ENCODE data around the gene SLC31A2.
A peak's percentile ranks its signal among the peaks of the same experiment; 100 is the strongest.

Gene SLC31A2

DNA sequence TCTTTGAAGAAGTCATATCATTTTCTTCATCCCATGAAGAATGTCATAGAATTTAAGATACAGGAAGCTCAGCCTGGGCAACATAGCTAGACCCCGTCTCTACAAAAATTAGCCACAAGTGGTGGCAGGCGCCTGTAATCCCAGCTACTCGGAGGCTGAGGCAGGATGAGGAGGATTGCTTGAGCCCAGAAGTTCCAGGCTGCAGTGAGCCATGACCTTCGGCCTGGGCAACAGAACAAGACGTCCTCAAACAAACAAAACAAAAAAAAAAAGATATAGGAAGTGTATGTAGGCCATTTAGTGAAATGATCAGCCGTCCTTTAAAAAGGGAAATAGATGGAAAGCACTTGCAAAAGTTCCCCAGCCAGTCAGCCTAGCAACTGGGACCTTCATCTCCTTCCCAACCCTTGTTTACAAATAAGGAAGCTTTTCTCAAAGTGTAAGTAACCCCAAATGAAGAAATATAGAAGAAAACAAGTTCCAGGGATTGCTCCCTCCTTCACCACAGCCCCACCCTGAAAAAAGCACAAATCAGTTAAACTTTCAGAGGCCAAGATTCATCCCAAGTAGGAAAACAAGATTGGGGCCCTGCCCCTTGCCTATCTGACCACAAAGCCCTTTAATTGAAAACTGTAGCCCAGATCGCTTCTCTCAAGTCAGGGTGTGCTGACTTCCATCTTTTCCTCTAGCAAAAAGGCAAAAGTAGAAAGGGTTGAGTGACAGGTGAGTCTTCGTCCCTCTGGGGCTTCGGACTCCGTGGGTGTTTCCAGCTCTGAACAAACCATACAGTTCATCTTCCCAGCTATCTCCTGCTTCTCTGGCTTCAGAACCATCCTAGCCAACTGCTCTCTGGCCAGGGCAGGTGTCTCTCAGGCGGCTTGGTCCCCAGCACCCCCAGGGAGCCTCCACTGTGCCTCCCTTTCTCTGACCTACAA is 1.2 kb downstream of the SLC31A2 start:
- no peak for DNase-seq (ENCODE audit: low read depth in 2 of 2)

DNA sequence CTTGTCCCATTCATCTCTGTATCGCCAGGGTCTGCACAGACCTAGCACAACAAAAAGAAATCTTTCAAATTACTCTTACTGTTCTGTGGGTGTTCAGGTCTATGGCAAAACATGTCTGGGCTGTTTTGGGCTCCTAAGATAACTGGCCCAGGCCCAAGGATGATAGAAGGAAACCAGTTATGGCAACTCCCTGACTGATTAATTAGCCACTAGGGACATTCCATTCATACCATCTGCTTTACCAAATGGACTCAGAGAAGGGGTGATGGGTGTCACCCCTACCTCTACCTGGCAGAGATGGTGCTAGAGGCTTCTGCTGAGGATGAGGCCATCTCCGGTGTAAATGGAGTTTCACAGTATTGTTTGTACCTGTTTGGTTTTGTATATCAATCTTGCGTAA is 1.9 kb downstream of the SLC31A2 start:
- no peak for DNase-seq (ENCODE audit: low read depth in 2 of 2)

DNA sequence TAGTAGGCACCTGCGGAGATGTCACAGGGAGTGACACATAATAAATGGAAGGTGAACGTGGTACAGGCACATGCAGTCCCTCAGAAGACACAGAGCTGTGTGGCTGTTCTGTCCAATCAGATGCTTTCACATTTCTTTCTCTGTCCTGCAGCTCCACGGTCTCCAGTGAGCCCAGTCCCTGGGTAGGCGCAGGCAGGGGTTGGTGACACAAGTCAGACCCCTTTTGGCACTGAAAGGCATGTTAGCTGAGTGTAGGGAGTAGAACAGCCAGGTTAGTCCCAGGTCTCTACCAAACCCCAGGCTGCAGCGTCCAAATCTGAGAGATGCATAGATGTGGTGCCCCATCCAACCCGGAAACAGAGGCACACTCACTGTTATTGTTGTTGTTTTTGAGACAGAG is 2.8 kb downstream of the SLC31A2 start:
- no peak for DNase-seq (ENCODE audit: low read depth in 2 of 2)

DNA sequence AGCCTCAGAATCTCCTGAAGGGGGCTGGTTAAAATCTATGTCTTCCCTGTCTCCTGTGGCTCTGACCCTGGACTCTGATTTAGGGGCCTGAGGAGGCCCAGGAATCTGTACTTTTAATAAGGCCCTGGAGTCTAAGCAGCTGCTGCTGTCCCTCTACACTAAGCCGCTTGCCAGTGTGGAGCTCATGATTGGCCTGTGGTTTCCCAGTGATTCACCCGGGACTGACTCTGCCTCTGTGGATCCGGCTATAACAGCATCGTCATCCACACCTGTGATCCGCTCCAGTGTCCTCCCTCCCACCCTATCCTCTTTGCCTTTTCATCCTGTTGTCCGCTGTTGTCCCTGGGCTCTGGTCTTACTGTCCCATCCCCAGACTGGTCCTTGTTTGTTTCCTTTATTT is 3.7 kb downstream of the SLC31A2 start:
- DNase-seq (ENCODE audit: low read depth in 2 of 2) = no peak

DNA sequence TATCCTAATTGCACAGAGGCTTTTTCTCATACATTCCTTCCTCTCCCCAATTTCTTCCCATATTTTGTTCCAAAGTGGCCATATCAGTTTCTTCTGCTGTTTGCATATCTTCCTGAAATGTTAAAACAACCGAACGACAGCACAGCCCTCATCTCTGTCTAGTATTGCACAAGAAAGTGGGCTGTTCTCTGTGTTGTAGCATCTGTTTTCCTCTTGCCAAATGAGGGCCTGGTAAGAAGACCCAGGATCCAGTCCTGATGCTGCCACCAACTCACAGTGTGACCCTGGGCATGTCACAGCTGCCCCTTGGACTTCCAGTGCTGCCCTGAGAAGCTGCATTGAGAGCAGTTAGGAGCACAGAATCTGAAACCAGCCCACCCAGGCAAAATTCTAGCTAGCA is 4.1 kb downstream of the SLC31A2 start:
- DNase-seq (ENCODE audit: low read depth in 2 of 2) = no peak

DNA sequence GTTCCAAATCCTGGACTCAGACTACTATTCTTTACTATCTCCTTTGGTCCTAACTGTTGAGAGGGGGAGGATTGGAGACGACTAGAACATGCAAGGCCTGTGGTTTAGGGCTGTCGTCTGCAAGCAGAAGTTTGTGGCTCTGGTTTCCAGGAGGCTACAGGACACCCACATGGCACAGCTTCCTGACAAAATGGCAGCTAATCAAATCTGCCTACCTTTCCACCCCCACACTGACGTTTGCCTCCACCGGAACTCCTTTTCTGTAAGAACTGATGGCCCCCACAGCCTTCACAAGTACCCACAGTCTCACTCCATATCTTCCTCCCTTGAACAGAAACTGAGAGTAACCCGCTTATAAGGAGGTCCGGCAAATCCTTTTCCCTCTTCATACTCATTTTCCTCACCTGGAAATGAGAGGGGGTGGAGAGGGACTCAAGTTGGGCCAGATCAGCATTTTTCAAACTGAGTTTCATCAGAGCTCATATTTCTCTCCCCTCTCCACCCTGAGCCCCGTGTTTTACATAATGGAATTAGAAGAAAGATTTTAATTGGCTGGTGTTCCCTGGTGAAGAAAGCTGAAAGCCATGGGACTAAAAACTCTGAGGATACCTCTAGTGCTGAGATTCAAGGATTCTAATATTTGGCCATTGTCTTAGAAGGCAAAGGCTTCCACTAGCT is 5.2 kb downstream of the SLC31A2 start:
- peak; percentile 14 to 22 for DNase-seq (ENCODE audit: low read depth in 2 of 2)

DNA sequence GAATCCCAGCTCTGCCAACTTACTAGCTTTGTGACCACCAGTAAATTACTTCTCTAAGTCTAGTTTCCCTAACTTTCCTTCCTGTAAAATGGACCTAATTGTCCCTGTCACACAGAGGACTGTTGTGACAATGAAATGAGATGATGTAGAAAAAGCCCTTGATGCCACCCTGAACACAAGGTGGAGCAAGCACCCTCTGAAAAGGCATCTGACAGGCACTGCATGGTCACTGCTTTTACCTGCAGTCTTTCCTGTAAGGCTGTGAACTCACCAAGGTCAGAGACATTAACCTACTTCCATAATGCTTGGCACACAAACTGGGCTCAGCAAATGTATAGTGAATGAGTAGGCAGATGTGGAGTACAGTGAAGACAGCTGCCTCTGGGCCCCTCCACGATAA is 6.1 kb downstream of the SLC31A2 start:
- DNase-seq (ENCODE audit: low read depth in 2 of 2) = no peak

DNA sequence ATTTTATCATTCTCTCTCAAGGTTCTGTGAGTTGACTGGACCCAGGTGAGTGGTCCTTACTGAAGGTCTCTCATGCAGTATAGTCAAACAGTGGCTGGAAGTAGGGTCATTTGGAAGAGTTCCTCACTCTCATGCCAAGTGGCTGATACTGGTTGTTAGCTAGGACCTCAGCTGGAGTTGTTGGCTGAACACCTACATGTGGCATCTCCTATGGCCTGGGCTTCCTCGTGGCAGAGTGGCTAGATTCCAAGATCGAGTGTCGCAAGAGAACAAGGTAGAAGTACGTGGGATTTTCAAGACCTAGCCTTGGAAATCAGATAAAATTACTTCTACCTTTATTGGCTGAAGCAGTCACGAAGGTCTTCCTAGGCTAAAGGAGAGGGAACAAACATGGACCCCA is 7.6 kb downstream of the SLC31A2 start:
- DNase-seq (ENCODE audit: low read depth in 2 of 2) = no peak

DNA sequence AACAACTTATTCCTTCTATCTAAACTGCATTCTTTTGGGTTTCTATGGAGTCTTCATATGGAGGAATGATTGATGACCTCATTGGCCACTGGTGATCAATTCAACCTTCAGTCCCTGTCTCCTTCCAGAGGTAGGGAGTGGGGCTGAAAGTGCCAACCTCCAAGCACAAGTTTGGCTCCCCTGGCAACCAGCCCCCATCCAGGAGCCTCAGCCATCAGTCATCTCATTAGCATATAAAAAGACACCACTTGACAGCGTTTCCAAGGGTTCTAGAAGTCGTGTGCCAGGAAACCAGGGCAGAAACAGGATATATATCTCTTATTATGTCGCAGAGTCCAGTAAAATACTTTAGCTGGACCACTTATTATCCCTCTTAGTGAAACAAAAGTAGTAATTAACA is 9.8 kb downstream of the SLC31A2 start:
- DNase-seq (ENCODE audit: low read depth in 2 of 2) = no peak

DNA sequence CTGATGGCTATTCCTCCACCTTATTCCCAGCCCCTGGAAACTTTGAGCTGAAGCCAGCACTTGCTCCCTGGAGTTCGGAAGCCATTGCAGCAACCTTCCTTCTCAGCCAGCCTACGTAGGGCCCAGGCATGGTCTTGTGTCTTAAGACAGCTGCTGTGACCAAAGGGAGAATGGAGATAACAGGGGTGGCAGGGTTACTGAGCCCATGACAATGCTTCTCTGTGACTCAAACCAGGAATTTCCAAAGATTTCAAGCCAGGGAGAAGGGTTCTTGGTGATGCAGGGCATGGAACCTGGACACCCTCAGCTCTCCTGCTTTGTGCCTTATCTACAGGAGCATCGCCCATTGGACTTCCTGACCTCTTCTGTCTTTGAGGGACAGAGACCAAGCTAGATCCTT is 12.2 kb downstream of the SLC31A2 start:
- DNase-seq (ENCODE audit: low read depth in 2 of 2) = no peak

DNA sequence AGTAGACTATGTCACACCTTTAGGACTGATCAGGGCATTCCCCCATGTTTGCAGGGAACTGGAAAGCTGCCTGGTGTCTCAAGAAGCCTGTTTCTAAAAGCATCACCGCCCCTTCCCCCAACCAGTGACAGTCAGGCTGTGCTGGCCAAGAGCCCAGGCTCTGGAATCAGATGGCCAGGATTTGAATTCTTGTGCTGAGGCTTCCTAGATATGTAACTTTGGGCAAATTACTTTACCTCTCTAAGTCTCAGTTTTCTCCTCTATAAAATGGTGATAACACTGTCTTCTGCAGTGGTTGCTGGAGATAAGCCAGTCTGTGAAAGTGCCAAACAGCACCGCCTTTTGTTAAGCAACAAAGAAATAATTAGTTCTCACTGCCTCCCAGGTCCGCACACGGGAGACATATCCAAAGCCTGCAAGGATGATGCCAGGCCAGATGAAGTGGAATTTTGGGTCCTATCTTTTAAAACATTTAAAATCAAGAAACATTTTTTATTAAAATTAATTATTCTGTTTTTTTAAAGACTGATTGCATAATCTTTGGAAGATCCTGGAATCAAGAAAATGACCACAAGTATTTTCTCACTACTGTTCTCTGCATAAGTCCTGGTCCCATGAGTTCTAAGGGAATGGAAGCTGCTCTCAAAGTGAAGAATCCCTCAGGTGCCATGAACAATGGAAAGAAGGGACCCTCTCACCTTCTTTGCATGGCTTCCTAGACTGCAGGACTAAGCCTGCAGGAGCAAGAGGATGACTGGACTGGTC is 13.9 kb downstream of the SLC31A2 start:
- no peak for DNase-seq (ENCODE audit: low read depth in 2 of 2)

DNA sequence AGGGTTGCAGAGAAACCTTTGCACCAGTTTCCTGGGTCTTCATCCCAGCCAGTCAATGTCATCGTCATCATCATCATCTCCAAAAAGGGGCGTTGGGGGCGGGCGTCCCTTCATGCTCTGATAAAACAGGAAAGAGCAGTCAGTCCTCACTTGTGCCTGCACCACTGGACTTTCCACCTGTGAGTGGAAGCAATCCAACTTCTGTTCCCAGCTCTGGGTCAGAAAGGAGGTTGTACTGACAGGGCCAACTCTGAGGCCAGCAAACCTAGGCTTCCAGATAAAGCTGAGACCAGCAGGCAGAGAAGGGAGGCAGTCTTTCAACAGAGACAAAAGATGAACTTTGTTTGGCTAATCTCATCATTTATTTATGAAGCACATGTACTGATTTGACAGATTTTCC is 15.2 kb downstream of the SLC31A2 start:
- DNase-seq (ENCODE audit: low read depth in 2 of 2) = no peak

DNA sequence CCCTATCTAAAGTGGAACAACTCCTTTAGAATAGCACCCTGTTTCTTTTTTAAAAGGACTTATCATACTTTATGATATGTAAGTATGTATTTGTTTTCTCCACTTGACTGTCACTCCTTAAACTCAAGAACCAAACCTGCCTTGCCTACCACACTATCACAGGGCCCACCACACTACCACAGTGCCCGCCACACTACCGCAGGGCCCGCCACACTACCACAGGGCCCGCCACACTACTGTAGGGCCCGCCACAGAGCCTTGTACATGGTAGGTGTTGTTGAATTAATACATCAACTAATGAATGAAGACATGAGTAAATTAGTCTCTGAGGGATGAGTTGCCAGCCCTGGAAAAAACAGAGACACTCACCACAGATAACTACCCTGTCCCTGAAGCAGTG is 18.0 kb downstream of the SLC31A2 start:
- no peak for DNase-seq (ENCODE audit: low read depth in 2 of 2)

DNA sequence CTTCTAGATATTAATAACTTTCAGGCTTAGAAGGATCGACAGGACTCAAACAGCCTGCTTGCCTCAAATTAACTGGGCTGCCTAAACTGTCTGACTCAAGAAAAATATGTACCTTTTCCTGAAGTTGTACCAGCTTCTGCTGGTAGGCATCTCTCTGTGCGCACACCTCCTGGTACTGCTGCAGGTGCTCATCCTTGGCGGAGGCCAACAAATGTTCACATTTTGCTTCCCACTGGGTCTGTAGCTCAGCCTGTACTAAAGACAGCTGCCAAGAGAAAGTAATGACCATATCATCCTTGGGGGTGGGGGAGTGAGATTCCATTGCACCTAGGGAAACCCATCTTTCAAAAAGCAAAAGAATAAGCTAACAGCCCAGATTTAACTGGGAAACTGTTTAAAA is 22.5 kb downstream of the SLC31A2 start:
- DNase-seq (ENCODE audit: low read depth in 2 of 2) = no peak

DNA sequence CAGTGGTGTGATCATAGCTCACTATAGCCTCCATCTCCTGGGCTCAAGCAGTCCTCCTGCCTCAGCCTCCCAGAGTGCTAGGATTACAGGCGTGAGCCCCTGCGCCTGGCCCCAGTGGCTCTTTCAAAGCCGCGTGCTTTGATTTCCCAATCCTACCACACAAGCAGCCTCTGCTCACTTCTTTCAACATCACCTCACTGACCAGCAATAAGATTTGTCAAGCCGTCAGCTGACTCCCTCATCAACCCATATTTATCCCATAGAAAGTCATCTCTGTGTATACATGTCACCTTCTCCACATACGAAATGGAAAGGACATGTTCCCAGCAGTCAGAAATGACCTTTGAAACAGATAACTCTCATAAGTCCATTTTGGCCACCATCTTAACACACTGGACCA is 26.0 kb downstream of the SLC31A2 start:
- no peak for DNase-seq (ENCODE audit: low read depth in 2 of 2)

DNA sequence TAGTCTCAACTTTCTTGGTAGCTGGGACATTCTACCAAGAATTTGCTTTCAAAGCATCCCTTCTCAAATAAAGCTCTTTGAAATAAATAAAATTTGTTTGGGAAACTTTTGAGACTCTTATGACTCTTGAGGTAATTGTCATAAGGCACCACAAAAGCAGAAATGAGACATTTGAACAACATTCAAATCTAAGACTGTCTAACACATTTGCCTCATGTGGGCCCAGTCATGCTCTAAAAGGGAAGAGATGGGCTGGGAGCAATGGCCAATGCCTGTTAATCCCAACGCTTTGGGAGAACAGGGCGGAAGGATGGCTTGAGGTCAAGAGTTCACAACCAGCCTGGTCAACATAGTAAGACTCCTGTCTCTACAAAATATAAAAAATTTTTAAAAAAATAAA is 26.4 kb downstream of the SLC31A2 start:
- DNase-seq (ENCODE audit: low read depth in 2 of 2) = no peak

DNA sequence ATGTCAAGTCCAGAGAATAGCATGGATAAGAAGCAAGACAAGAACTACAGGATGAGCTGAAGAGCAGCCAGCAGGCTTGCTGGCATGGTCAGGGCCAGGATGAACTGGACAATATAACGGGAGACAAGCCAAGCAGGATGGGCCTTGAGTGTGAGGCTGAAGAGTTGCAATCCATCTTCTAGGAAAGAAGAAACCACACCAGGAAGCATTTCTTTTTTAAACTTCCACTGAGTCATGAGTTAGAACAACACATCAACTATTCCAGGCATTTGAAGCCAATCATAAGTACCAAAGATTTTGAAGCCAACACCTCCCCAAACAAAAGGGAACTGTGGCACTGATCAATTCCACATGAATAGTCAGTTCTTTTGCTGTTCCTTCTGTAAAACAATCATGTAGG is 27.3 kb downstream of the SLC31A2 start:
- DNase-seq (ENCODE audit: low read depth in 2 of 2) = no peak

DNA sequence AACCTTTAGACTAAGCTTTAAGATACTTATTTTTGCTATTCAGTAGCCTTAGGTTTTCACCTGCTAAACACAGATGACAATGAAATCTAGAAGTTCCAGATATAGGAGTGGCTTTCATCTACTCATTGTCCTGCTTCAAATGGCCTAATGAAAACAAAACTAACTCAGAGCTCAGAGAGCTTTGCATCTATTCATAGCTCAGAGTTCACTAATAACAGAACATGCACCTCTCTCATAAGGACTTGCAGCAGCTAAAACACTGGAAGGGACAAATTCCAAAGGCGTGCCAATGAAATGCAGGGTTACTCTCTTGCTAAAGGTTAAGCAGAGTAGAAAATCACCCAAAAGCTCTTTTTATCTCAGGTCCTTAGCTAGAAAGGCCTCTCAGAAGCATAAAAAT is 29.0 kb downstream of the SLC31A2 start:
- DNase-seq (ENCODE audit: low read depth in 2 of 2) = no peak

DNA sequence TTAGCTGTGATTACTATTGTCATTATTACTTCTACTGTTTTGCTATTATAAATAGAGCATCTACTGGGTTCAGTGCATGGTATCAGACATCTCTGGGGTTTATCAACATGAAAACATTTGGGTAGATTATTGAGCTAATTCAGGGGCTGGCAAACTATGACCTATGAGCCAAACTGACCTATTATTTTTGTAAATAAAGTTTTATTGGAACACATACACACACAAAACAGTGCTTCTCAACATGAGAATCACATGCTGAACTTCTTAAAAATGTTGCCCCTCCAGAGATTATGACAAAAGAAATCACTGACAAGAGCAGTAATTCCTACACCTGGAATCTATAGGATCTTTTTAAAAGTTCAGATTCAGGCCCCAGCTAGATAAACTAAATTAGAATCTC is 30.4 kb downstream of the SLC31A2 start:
- no peak for DNase-seq (ENCODE audit: low read depth in 2 of 2)

DNA sequence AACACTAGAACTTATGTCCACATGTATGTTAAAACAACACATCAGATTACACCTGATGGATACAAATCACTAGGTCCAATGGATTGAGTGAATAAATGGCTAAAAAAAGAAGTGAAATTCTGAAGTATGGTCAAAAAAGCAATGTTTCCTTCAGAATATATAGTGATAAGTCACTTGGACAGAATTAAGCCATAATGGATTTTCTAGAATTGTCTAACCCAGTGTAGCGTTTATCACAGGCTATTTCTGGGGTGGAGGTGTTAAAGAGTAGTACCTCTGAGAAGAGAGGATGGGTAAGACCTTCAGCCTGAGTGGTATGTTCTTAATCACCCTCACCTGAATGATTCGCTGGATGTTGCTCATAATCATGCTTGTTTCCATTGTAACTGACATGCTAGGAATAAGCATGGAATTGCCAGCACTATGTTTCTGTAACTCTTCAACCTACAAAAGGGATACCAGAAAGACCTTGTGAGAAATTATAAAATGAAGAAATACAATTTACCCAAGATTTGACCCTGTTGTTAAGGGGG is 33.2 kb downstream of the SLC31A2 start:
- no peak for DNase-seq (ENCODE audit: low read depth in 2 of 2)

DNA sequence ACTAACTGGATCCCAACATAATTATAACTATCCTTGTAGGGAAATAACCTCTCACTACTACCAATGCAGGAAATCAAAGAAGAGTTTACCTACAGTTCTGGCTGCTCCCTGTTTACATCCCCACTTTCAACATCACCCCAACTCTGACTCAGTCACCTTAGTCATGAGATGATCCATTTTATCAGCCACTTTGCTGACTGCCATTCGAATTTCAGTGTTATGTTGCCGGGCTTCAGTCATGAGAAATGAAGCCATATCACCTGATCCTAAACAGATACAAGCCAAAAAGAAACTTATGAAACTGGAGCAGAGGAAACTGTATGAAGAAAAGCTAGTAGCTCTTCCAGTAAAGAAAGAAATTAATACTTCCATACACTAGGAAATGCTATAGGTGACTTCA is 33.7 kb downstream of the SLC31A2 start:
- no peak for DNase-seq (ENCODE audit: low read depth in 2 of 2)

DNA sequence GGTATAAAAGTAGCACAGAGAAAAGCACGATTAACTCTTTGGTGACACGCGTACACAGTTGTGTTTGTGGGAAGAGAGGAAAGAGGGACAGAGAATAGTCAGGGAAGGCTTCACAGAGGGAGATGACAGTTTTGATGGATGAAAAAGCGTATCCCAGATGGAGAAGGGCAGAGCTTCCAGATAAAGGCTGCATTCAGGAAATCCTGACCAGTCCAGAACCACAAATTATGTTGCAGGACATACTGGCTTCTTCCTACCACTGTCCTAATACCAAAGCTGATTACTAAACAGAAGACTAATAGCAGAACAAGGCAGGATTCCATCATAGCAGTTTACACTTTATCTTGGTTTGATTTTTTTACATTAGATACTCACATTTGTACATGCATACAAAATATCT is 34.5 kb downstream of the SLC31A2 start:
- no peak for DNase-seq (ENCODE audit: low read depth in 2 of 2)
